ENCODE results near the gene TULP4. TPM values are rescaled to one million over a fixed set of nuclear protein-coding genes. Genes with fewer than 3 reads are reported as not detected.

TULP4 gene
- total and polyA plus RNA-seq, 2 of the 8 experiments (the other 6 are each of a cell fraction or from before 2014, with no cell fraction given), result 7.7 to 51.6 TPM

DNA sequence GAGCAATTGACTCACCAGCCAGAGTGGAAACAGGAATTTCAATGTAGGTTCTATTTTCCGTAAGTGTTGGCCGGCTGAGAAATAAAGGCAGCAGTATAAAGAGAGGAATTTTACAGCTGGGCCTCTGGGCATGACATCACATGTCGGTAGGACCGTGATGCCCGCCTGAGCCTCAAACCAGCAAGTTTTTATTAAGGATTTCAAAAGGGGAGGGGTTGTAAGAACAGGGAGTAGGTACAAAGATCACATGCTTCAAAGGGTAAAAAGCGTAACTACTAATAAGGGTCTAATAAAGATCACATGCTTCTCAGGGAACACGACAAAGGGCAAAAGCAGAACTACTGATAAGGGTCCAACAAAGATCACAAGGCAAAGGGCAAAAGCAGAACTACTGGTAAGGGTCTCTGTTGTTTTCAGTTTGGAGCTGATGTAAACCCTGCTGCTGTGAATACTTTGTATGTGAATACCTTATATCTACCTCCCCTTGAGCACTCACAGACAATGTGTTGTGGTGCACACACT lies 9.0 kb upstream of the TULP4 start (continued):
- TF ChIP-seq, protein P1, sequence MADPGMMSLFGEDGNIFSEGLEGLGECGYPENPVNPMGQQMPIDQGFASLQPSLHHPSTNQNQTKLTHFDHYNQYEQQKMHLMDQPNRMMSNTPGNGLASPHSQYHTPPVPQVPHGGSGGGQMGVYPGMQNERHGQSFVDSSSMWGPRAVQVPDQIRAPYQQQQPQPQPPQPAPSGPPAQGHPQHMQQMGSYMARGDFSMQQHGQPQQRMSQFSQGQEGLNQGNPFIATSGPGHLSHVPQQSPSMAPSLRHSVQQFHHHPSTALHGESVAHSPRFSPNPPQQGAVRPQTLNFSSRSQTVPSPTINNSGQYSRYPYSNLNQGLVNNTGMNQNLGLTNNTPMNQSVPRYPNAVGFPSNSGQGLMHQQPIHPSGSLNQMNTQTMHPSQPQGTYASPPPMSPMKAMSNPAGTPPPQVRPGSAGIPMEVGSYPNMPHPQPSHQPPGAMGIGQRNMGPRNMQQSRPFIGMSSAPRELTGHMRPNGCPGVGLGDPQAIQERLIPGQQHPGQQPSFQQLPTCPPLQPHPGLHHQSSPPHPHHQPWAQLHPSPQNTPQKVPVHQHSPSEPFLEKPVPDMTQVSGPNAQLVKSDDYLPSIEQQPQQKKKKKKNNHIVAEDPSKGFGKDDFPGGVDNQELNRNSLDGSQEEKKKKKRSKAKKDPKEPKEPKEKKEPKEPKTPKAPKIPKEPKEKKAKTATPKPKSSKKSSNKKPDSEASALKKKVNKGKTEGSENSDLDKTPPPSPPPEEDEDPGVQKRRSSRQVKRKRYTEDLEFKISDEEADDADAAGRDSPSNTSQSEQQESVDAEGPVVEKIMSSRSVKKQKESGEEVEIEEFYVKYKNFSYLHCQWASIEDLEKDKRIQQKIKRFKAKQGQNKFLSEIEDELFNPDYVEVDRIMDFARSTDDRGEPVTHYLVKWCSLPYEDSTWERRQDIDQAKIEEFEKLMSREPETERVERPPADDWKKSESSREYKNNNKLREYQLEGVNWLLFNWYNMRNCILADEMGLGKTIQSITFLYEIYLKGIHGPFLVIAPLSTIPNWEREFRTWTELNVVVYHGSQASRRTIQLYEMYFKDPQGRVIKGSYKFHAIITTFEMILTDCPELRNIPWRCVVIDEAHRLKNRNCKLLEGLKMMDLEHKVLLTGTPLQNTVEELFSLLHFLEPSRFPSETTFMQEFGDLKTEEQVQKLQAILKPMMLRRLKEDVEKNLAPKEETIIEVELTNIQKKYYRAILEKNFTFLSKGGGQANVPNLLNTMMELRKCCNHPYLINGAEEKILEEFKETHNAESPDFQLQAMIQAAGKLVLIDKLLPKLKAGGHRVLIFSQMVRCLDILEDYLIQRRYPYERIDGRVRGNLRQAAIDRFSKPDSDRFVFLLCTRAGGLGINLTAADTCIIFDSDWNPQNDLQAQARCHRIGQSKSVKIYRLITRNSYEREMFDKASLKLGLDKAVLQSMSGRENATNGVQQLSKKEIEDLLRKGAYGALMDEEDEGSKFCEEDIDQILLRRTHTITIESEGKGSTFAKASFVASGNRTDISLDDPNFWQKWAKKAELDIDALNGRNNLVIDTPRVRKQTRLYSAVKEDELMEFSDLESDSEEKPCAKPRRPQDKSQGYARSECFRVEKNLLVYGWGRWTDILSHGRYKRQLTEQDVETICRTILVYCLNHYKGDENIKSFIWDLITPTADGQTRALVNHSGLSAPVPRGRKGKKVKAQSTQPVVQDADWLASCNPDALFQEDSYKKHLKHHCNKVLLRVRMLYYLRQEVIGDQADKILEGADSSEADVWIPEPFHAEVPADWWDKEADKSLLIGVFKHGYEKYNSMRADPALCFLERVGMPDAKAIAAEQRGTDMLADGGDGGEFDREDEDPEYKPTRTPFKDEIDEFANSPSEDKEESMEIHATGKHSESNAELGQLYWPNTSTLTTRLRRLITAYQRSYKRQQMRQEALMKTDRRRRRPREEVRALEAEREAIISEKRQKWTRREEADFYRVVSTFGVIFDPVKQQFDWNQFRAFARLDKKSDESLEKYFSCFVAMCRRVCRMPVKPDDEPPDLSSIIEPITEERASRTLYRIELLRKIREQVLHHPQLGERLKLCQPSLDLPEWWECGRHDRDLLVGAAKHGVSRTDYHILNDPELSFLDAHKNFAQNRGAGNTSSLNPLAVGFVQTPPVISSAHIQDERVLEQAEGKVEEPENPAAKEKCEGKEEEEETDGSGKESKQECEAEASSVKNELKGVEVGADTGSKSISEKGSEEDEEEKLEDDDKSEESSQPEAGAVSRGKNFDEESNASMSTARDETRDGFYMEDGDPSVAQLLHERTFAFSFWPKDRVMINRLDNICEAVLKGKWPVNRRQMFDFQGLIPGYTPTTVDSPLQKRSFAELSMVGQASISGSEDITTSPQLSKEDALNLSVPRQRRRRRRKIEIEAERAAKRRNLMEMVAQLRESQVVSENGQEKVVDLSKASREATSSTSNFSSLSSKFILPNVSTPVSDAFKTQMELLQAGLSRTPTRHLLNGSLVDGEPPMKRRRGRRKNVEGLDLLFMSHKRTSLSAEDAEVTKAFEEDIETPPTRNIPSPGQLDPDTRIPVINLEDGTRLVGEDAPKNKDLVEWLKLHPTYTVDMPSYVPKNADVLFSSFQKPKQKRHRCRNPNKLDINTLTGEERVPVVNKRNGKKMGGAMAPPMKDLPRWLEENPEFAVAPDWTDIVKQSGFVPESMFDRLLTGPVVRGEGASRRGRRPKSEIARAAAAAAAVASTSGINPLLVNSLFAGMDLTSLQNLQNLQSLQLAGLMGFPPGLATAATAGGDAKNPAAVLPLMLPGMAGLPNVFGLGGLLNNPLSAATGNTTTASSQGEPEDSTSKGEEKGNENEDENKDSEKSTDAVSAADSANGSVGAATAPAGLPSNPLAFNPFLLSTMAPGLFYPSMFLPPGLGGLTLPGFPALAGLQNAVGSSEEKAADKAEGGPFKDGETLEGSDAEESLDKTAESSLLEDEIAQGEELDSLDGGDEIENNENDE (IDR thresholded peaks at IDR 0.05; ENCODE audit: insufficient replicate concordance, low read length), result no peak
- TF ChIP-seq FOSL1 (IDR thresholded peaks at IDR 0.05; ENCODE audit: insufficient read depth, low read depth, low read length), result no peak
- no peak for TF ChIP-seq RBBP5 (IDR thresholded peaks at IDR 0.05; ENCODE audit: borderline replicate concordance, low read depth, low read length)
- no peak for TF ChIP-seq CHD2 (IDR thresholded peaks at IDR 0.05; ENCODE audit: low read length)
- TF ChIP-seq BRCA1 (IDR thresholded peaks at IDR 0.05; ENCODE audit: low read depth, low read length), result no peak
- TF ChIP-seq BACH1 (IDR thresholded peaks at IDR 0.05; ENCODE audit: low read length), result no peak
- no peak for TF ChIP-seq NRF1 (IDR thresholded peaks at IDR 0.05; ENCODE audit: low read depth, low read length)
- TF ChIP-seq SIN3A (conservative IDR thresholded peaks at IDR 0.05 in 1 of 2, IDR thresholded peaks at IDR 0.05 in 1 of 2; ENCODE audit: low read depth in 1 of 2, low read length in 2 of 2), result no peak
- no peak for TF ChIP-seq CBX5 (IDR thresholded peaks at IDR 0.05; ENCODE audit: low read depth, low read length)
- TF ChIP-seq POLR2AphosphoS5 (IDR thresholded peaks at IDR 0.05; ENCODE audit: low read depth, low read length), result no peak
- TF ChIP-seq SUZ12 (IDR thresholded peaks at IDR 0.05; ENCODE audit: low read length), result no peak
- TF ChIP-seq SP2 (IDR thresholded peaks at IDR 0.05; ENCODE audit: low read length), result no peak
